Measurements from ENCODE around the gene YWHAQ. TPM values are rescaled to one million over a fixed set of nuclear protein-coding genes. Genes with fewer than 3 reads are reported as not detected.

YWHAQ gene
- polyA plus RNA-seq, 2 of the 4 experiments (the other 2 are of a cell fraction) = 661 to 833 TPM

DNA sequence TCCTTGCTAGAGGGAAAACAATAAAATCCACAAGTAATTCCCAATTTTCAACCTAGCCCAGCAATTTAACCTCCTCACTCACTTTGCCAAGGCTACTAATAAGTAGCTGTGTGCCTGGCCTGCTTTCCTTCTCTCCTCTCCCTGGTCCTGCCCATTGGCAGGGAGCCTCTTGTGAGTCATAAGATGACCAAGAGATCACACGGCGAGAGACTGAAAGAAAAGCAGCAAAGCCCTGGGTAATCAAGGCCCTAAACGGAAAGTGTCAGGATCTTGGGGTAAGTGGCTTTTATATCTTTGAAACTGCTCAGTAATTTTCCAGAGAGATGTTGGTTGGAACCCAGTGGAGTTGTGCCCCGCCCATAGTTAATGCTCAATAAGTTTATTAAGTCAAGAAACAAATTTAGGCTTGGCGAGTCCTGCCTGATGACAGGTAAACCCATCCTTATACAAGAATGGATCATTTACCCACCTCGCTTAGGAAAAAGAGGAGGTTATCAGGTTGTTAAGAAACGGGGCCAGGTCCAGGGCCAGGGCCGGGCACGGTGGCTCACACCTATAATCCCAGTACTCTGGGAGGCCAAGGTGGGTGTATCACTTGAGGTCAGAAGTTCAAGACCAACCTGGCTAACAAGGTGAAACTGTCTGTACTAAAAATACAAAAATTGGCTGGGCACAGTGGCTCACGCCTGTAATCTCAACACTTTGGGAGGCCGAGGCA is 65.2 kb downstream of the YWHAQ start (continued):
- TF ChIP-seq, protein P1, sequence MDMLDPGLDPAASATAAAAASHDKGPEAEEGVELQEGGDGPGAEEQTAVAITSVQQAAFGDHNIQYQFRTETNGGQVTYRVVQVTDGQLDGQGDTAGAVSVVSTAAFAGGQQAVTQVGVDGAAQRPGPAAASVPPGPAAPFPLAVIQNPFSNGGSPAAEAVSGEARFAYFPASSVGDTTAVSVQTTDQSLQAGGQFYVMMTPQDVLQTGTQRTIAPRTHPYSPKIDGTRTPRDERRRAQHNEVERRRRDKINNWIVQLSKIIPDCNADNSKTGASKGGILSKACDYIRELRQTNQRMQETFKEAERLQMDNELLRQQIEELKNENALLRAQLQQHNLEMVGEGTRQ (IDR thresholded peaks at IDR 0.05) = no peak
- no peak for TF ChIP-seq POLR2A (IDR thresholded peaks at IDR 0.05; ENCODE audit: low read length)
- TF ChIP-seq RAD21 (conservative IDR thresholded peaks at IDR 0.05 in 1 of 2, IDR thresholded peaks at IDR 0.05 in 1 of 2) = 0 out of 5 replicates have a peak, but pooled peaks of 1 of the 2 experiments have one; percentile 22
- TF ChIP-seq NPAS2 (CRISPR knock-in tag; IDR thresholded peaks at IDR 0.05; ENCODE audit: borderline replicate concordance) = no peak
- no peak for TF ChIP-seq FOSB (CRISPR knock-in tag; IDR thresholded peaks at IDR 0.05)
- TF ChIP-seq MYC (IDR thresholded peaks at IDR 0.05; ENCODE audit: borderline replicate concordance, low read length) = no peak
- peak; percentile 65; the same call in 1 of the 2 replicates for TF ChIP-seq FOSL2 (IDR thresholded peaks at IDR 0.05)
- peak; percentile 85 for TF ChIP-seq FOSL2 (CRISPR knock-in tag; IDR thresholded peaks at IDR 0.05)
- no peak for TF ChIP-seq TFCP2L1 (CRISPR knock-in tag; IDR thresholded peaks at IDR 0.05)
- TF ChIP-seq ZC3H11A (IDR thresholded peaks at IDR 0.05) = no peak
- TF ChIP-seq CBX8 (IDR thresholded peaks at IDR 0.05) = no peak
- TF ChIP-seq, protein P2, sequence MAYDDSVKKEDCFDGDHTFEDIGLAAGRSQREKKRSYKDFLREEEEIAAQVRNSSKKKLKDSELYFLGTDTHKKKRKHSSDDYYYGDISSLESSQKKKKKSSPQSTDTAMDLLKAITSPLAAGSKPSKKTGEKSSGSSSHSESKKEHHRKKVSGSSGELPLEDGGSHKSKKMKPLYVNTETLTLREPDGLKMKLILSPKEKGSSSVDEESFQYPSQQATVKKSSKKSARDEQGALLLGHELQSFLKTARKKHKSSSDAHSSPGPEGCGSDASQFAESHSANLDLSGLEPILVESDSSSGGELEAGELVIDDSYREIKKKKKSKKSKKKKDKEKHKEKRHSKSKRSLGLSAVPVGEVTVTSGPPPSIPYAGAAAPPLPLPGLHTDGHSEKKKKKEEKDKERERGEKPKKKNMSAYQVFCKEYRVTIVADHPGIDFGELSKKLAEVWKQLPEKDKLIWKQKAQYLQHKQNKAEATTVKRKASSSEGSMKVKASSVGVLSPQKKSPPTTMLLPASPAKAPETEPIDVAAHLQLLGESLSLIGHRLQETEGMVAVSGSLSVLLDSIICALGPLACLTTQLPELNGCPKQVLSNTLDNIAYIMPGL (CRISPR knock-in tag; IDR thresholded peaks at IDR 0.05; ENCODE audit: borderline replicate concordance) = no peak
- TF ChIP-seq SMC3 (IDR thresholded peaks at IDR 0.05) = no peak
- no peak for TF ChIP-seq HOXB5 (CRISPR knock-in tag; IDR thresholded peaks at IDR 0.05)
- no peak for TF ChIP-seq NFE2L2 (conservative IDR thresholded peaks at IDR 0.05; ENCODE audit: low read length)
- no peak for TF ChIP-seq EP300 (IDR thresholded peaks at IDR 0.05)
- peak; percentile 37 to 52; a peak in 1 of 5 replicates for TF ChIP-seq JUN (IDR thresholded peaks at IDR 0.05)
- no peak for TF ChIP-seq MAZ (IDR thresholded peaks at IDR 0.05; ENCODE audit: borderline replicate concordance, low read depth, low read length)
- no peak for TF ChIP-seq HDAC2 (IDR thresholded peaks at IDR 0.05)
- 0 out of 2 replicates have a peak, but pooled peaks have one; percentile 20 for TF ChIP-seq ZSCAN20 (CRISPR knock-in tag; IDR thresholded peaks at IDR 0.05)
- TF ChIP-seq CHD2 (IDR thresholded peaks at IDR 0.05; ENCODE audit: low read length, partially characterized antibody) = no peak
- no peak for TF ChIP-seq CEBPB (IDR thresholded peaks at IDR 0.05)

DNA sequence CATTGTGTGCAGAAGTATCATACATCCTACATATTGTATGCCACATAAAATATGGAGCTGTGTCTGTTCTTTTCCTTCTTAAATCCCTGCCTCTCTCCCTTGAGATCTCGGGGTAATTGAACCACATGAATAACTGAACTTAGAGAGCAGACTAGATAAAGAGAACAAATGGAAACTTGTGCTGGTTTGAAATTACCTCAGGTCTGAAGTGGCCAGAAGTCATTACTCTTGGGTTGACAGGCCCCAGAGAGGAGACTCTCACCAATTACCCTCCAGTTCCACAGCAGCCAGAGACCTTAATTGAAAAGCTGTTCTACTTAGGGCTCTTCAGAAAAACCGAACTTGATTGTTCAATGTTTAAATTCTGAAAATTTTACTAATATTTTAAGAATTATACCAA is 70.2 kb downstream of the YWHAQ start:
- FAIRE-seq = no peak
- no peak for TF ChIP-seq KDM1A (IDR thresholded peaks at IDR 0.05; ENCODE audit: low read depth)
- no peak for TF ChIP-seq SREBF2 (IDR thresholded peaks at IDR 0.05)
- TF ChIP-seq, protein P3, sequence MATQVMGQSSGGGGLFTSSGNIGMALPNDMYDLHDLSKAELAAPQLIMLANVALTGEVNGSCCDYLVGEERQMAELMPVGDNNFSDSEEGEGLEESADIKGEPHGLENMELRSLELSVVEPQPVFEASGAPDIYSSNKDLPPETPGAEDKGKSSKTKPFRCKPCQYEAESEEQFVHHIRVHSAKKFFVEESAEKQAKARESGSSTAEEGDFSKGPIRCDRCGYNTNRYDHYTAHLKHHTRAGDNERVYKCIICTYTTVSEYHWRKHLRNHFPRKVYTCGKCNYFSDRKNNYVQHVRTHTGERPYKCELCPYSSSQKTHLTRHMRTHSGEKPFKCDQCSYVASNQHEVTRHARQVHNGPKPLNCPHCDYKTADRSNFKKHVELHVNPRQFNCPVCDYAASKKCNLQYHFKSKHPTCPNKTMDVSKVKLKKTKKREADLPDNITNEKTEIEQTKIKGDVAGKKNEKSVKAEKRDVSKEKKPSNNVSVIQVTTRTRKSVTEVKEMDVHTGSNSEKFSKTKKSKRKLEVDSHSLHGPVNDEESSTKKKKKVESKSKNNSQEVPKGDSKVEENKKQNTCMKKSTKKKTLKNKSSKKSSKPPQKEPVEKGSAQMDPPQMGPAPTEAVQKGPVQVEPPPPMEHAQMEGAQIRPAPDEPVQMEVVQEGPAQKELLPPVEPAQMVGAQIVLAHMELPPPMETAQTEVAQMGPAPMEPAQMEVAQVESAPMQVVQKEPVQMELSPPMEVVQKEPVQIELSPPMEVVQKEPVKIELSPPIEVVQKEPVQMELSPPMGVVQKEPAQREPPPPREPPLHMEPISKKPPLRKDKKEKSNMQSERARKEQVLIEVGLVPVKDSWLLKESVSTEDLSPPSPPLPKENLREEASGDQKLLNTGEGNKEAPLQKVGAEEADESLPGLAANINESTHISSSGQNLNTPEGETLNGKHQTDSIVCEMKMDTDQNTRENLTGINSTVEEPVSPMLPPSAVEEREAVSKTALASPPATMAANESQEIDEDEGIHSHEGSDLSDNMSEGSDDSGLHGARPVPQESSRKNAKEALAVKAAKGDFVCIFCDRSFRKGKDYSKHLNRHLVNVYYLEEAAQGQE (IDR thresholded peaks at IDR 0.05) = no peak
- no peak for TF ChIP-seq MAFK (IDR thresholded peaks at IDR 0.05; ENCODE audit: partially characterized antibody)
- no peak for TF ChIP-seq JUN (IDR thresholded peaks at IDR 0.05)
- TF ChIP-seq, protein P4, sequence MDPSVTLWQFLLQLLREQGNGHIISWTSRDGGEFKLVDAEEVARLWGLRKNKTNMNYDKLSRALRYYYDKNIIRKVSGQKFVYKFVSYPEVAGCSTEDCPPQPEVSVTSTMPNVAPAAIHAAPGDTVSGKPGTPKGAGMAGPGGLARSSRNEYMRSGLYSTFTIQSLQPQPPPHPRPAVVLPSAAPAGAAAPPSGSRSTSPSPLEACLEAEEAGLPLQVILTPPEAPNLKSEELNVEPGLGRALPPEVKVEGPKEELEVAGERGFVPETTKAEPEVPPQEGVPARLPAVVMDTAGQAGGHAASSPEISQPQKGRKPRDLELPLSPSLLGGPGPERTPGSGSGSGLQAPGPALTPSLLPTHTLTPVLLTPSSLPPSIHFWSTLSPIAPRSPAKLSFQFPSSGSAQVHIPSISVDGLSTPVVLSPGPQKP (IDR thresholded peaks at IDR 0.05; ENCODE audit: low read depth, low read length) = no peak
- no peak for TF ChIP-seq HOXB5 (CRISPR knock-in tag; IDR thresholded peaks at IDR 0.05)
- TF ChIP-seq NR3C1 (IDR thresholded peaks at IDR 0.05) = no peak
- no peak for TF ChIP-seq FOSB (CRISPR knock-in tag; IDR thresholded peaks at IDR 0.05)
- no peak for TF ChIP-seq KDM5A (IDR thresholded peaks at IDR 0.05)
- TF ChIP-seq, protein P5, sequence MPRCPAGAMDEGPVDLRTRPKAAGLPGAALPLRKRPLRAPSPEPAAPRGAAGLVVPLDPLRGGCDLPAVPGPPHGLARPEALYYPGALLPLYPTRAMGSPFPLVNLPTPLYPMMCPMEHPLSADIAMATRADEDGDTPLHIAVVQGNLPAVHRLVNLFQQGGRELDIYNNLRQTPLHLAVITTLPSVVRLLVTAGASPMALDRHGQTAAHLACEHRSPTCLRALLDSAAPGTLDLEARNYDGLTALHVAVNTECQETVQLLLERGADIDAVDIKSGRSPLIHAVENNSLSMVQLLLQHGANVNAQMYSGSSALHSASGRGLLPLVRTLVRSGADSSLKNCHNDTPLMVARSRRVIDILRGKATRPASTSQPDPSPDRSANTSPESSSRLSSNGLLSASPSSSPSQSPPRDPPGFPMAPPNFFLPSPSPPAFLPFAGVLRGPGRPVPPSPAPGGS (IDR thresholded peaks at IDR 0.05) = no peak
- no peak for TF ChIP-seq CEBPB (IDR thresholded peaks at IDR 0.05)
- WGBS (ENCODE audit: missing lambda C conversion rate) = 89% methylated on average over 2 of the region's 2 CpGs

More for the DNA sequence above, 70.2 kb downstream of the YWHAQ start:
- ChIA-PET POLR2A (no interaction called here), CTCF (interaction anchor here (0.5 to 0.8 kb wide), 3 partner anchors 79 to 212 kb away, joined by 3 to 4 read pairs (median 3); no protein-coding TSS in a partner anchor)
- Histone ChIP-seq H3K9me3 (no peaks in the 10 kb centered on the region), H3K4me3 (no peak overlapping the region), H3K4me2 (no peak overlapping the region), H3K4me1 (peaks cover 35% of the 10 kb centered on the region), H3K27ac (no peak overlapping the region)
- DNase-seq (ENCODE audit: low read depth in 1 of 2, low spot score in 1 of 2) (no peak), ATAC-seq (no peak)
